H1 (cell line): ENCODE data around the gene IL7R. TPM values are rescaled to one million over a fixed set of nuclear protein-coding genes. Genes with fewer than 3 reads are reported as not detected.

Source experiments
- CTCF ChIA-PET: fragments of 300-600 bp; sonication (Branson Sonifier 250); formaldehyde crosslinking; loops from one replicate; lab custom pipeline; 2021; ENCODE audit not compliant: partially characterized antibody; lab: Charles Lee
- POLR2A ChIA-PET: fragments of 300-600 bp; sonication (Branson Sonifier 250); formaldehyde crosslinking; loops from one replicate; lab custom pipeline; 2021; ENCODE audit warnings: inconsistent platforms; ENCODE audit not compliant: partially characterized antibody; lab: Charles Lee
- DNase-seq, 2 experiments: peaks; one replicate each; pipeline versions ENCODE4 v3.0.0 to v3.0.0-alpha.2; 2010 to 2022; ENCODE audit warnings: low spot score in 2 of 2, low read depth in 1 of 2, mixed read lengths in 1 of 2
- FAIRE-seq: peaks from 2 replicates; lab custom pipeline; 2011; peaks lifted over from hg19 to GRCh38; lab: Jason Lieb, UNC
- H2AFZ ChIP-seq: 2 replicates; pipeline ENCODE4 v1.8.1; 2012; ENCODE audit warnings: low read length, inconsistent platforms
- H2AK5ac ChIP-seq: 2 replicates; pipeline ENCODE4 v1.6.1; 2013; ENCODE audit warnings: low read depth, low read length
- H2BK120ac ChIP-seq: replicated peaks from 2 replicates; pipeline ENCODE3; 2013; ENCODE audit warnings: low read depth, low read length, inconsistent platforms
- H2BK12ac ChIP-seq: 2 replicates; pipeline ENCODE4 v1.6.1; 2013; ENCODE audit warnings: low read depth, low read length
- H2BK15ac ChIP-seq: 2 replicates; pipeline ENCODE4 v1.6.1; 2013; ENCODE audit warnings: low read length
- H2BK20ac ChIP-seq: 2 replicates; pipeline ENCODE4 v1.6.1; 2013; ENCODE audit warnings: low read length
- H2BK5ac ChIP-seq: 2 replicates; pipeline ENCODE4 v1.6.1; 2013; ENCODE audit warnings: low read depth, low read length
- H3K14ac ChIP-seq: 2 replicates; pipeline ENCODE4 v1.6.1; 2013; ENCODE audit warnings: inconsistent platforms; ENCODE audit not compliant: insufficient read length
- H3K18ac ChIP-seq: 2 replicates; pipeline ENCODE4 v1.6.1; 2013; ENCODE audit warnings: low read length; ENCODE audit errors: extremely low read depth
- H3K23ac ChIP-seq: 2 replicates; pipeline ENCODE4 v1.6.1; 2013; ENCODE audit warnings: inconsistent platforms; ENCODE audit not compliant: insufficient read length
- H3K23me2 ChIP-seq: 2 replicates; pipeline ENCODE4 v1.6.1; 2013; ENCODE audit warnings: low read depth, low read length
- H3K27ac ChIP-seq: 2 replicates; pipeline ENCODE4 v1.6.1; 2011; ENCODE audit warnings: low read depth, low read length, inconsistent platforms
- H3K27me3 ChIP-seq, 4 experiments: replicated peaks in 1 of 4; 1 replicate in 1 of 4; 2 replicates in 3 of 4; pipeline versions ENCODE4 v1.6.1 to v1.8.1; 2011 to 2013; ENCODE audit warnings: low read length in 3 of 4, mild to moderate bottlenecking in 3 of 4, inconsistent platforms in 2 of 4, mixed read lengths in 2 of 4, moderate library complexity in 1 of 4; ENCODE audit not compliant: control insufficient read depth in 3 of 4, insufficient read depth in 3 of 4; ENCODE audit errors: extremely low read depth in 1 of 4
- H3K36me3 ChIP-seq, 4 experiments: 2 replicates each; pipeline versions ENCODE4 v1.6.1 to v1.8.1; 2011 to 2013; ENCODE audit warnings: mild to moderate bottlenecking in 4 of 4, low read length in 3 of 4, moderate library complexity in 2 of 4, control low read depth in 1 of 4, inconsistent platforms in 1 of 4; ENCODE audit not compliant: insufficient read depth in 4 of 4, control insufficient read depth in 2 of 4
- H3K4ac ChIP-seq: replicated peaks from 2 replicates; pipeline ENCODE3; 2013; ENCODE audit warnings: low read length, low read depth, mixed read lengths, inconsistent platforms; ENCODE audit not compliant: insufficient read length
- H3K4me1 ChIP-seq, 4 experiments: replicated peaks in 1 of 4; 1 replicate in 1 of 4; 2 replicates in 3 of 4; pipeline versions ENCODE4 v1.6.1 to v1.8.1; 2011 to 2013; ENCODE audit warnings: low read length in 3 of 4, inconsistent platforms in 2 of 4, mixed read lengths in 1 of 4; ENCODE audit not compliant: insufficient read depth in 4 of 4, control insufficient read depth in 3 of 4
- H3K4me2 ChIP-seq, 2 experiments: 2 replicates each; pipeline versions ENCODE4 v1.6.1 to v1.8.1; 2011 to 2013; ENCODE audit warnings: low read depth in 2 of 2, low read length in 2 of 2, control low read depth in 1 of 2, inconsistent platforms in 1 of 2, mild to moderate bottlenecking in 1 of 2; ENCODE audit not compliant: insufficient read depth in 1 of 2
- H3K4me3 ChIP-seq, 4 experiments: fragments of 200-600, 300-600 bp in 1 of 4; sonication (generic), shearing (Covaris generic), sonication (Bioruptor Twin) in 1 of 4; 2 replicates each; pipeline versions ENCODE4 v1.5.1 to v1.8.1; 2011 to 2016; ENCODE audit warnings: low read length in 4 of 4, low read depth in 3 of 4, control low read depth in 2 of 4, inconsistent platforms in 2 of 4, mild to moderate bottlenecking in 2 of 4, mixed read lengths in 1 of 4, moderate library complexity in 1 of 4; ENCODE audit not compliant: insufficient read depth in 2 of 4; ENCODE audit errors: extremely low read depth in 1 of 4
- H3K56ac ChIP-seq: replicated peaks from 2 replicates; pipeline ENCODE3; 2013; ENCODE audit warnings: low read depth, mild to moderate bottlenecking, mixed read lengths, low read length, inconsistent platforms; ENCODE audit not compliant: insufficient read length
- H3K79me1 ChIP-seq: 2 replicates; pipeline ENCODE4 v1.6.1; 2013; ENCODE audit warnings: low read depth, low read length, control low read depth
- H3K79me2 ChIP-seq, 2 experiments: 2 replicates each; pipeline versions ENCODE4 v1.6.1 to v1.8.1; 2012 to 2013; ENCODE audit warnings: low read length in 2 of 2, mild to moderate bottlenecking in 2 of 2, inconsistent platforms in 1 of 2; ENCODE audit not compliant: insufficient read depth in 2 of 2, control insufficient read depth in 1 of 2
- H3K9ac ChIP-seq, 4 experiments: replicated peaks in 1 of 4; 1 replicate in 1 of 4; 2 replicates in 3 of 4; pipeline versions ENCODE4 v1.6.1 to v1.8.1; 2011 to 2013; ENCODE audit warnings: low read depth in 3 of 4, low read length in 3 of 4, control low read depth in 2 of 4, mild to moderate bottlenecking in 2 of 4, moderate library complexity in 2 of 4, inconsistent platforms in 1 of 4; ENCODE audit errors: extremely low read depth in 1 of 4
- H3K9me3 ChIP-seq, 2 experiments: 2 replicates each; pipeline versions ENCODE4 v1.6.1 to v1.8.1; 2012 to 2013; ENCODE audit warnings: mild to moderate bottlenecking in 2 of 2, moderate library complexity in 2 of 2, control low read depth in 1 of 2, inconsistent platforms in 1 of 2, low read depth in 1 of 2, low read length in 1 of 2, mixed read lengths in 1 of 2; ENCODE audit not compliant: insufficient read depth in 2 of 2
- H4K20me1 ChIP-seq, 2 experiments: replicated peaks in 1 of 2; 2 replicates each; pipeline versions ENCODE3 to v1.8.1; 2011 to 2013; ENCODE audit warnings: inconsistent platforms in 2 of 2, low read length in 2 of 2, mild to moderate bottlenecking in 1 of 2; ENCODE audit not compliant: insufficient read depth in 2 of 2, control insufficient read depth in 1 of 2
- H4K5ac ChIP-seq: 2 replicates; pipeline ENCODE4 v1.6.1; 2013; ENCODE audit warnings: low read length, low read depth, mixed read lengths, inconsistent platforms; ENCODE audit not compliant: insufficient read length
- H4K8ac ChIP-seq: 2 replicates; pipeline ENCODE4 v1.8.0; 2013; ENCODE audit warnings: mild to moderate bottlenecking, moderate library complexity, low read length, inconsistent platforms; ENCODE audit not compliant: insufficient read depth; ENCODE audit errors: extremely low read depth
- H4K91ac ChIP-seq: replicated peaks from 2 replicates; pipeline ENCODE3; 2013; ENCODE audit warnings: low read length, mixed read lengths, inconsistent platforms; ENCODE audit not compliant: insufficient read length
- HDAC6 ChIP-seq: IDR thresholded peaks from one replicate; pipeline ENCODE4 v1.7.1; 2012; ENCODE audit warnings: low read depth, mild to moderate bottlenecking, inconsistent platforms, low read length, moderate library complexity
- polyA plus RNA-seq, 7 experiments: library from polyadenylated mRNA; depleted of rRNA in 3 of 7; stranded (reverse) in 5 of 7; unstranded in 2 of 7; fragments of >200 nt in 5 of 7; fragments of 200-250 nt in 2 of 7; gene quantifications; 1 replicate in 5 of 7; 2 replicates in 1 of 7; 4 replicates in 1 of 7; pipeline versions ENCODE4 v1.2.1 to v1.2.3, GENCODE V29; 2011 to 2013; ENCODE audit warnings: missing spikeins in 2 of 7, mixed read lengths in 2 of 7
- total RNA-seq: library from RNA; stranded (reverse); fragmentation: NEBNext Ultra II Directional; extraction: Animal tissue kit (Norgen Biotek cat#: 25700); gene quantifications from 2 replicates; pipeline ENCODE4 v1.2.1, GENCODE V29; 2021
- TF ChIP-seq, protein P1 (sequence below): IDR thresholded peaks from 2 replicates; pipeline ENCODE4 v1.6.1; 2012; ENCODE audit warnings: low read length, inconsistent platforms

Gene IL7R
- total and polyA plus RNA-seq, 2 of the 8 experiments (the other 6 are each of a cell fraction or from before 2014, with no cell fraction given): not detected

DNA sequence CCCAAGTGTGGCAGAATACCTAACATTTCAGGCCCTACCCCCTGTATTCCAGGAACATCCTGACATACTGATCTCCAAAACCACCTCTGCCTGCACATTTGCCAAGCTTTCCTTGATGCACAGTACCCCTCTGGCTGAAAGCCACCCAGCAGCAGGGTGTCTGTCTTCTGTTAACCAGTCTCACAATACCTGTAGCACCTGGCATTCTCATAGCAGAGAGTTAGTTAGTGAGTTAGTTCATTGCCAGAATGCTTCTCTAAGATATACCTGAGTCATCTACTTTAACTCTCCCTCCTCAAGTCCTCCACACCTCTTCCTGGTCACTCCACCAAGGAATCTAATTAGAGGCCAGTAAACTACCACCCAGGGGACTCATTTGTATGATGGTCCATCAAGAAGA, 46.1 kb upstream of the IL7R start:
- no peak overlapping the region for H2BK20ac ChIP-seq
- TF ChIP-seq, protein P1, sequence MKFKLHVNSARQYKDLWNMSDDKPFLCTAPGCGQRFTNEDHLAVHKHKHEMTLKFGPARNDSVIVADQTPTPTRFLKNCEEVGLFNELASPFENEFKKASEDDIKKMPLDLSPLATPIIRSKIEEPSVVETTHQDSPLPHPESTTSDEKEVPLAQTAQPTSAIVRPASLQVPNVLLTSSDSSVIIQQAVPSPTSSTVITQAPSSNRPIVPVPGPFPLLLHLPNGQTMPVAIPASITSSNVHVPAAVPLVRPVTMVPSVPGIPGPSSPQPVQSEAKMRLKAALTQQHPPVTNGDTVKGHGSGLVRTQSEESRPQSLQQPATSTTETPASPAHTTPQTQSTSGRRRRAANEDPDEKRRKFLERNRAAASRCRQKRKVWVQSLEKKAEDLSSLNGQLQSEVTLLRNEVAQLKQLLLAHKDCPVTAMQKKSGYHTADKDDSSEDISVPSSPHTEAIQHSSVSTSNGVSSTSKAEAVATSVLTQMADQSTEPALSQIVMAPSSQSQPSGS: no peak
- no peak for TF ChIP-seq HDAC6
- TF ChIP-seq, all 59 proteins: peak for 0
- H3K56ac ChIP-seq: no peak overlapping the region
- no peak overlapping the region for H3K4me3 ChIP-seq
- H3K4me1 ChIP-seq: no peaks in the 10 kb centered on the region
- no peak overlapping the region for H4K5ac ChIP-seq
- no peak overlapping the region for H2AK5ac ChIP-seq
- no peak overlapping the region for H2AFZ ChIP-seq
- no peaks in the 10 kb centered on the region for H3K23me2 ChIP-seq
- H4K91ac ChIP-seq: no peak overlapping the region
- H3K9ac ChIP-seq: no peak overlapping the region
- ChIA-PET POLR2A (no interaction called here), CTCF (no interaction called here)
- no peak for DNase-seq
- no peak overlapping the region for H2BK120ac ChIP-seq
- H3K4me2 ChIP-seq: no peak overlapping the region
- H3K79me2 ChIP-seq: no peaks in the 10 kb centered on the region
- no peak overlapping the region for H3K14ac ChIP-seq
- H3K79me1 ChIP-seq: no peaks in the 10 kb centered on the region
- no peaks in the 10 kb centered on the region for H4K20me1 ChIP-seq
- H3K9me3 ChIP-seq: no peaks in the 10 kb centered on the region
- no peaks in the 10 kb centered on the region for H3K36me3 ChIP-seq
- no peak overlapping the region for H2BK15ac ChIP-seq
- no peak overlapping the region for H3K23ac ChIP-seq
- H3K27me3 ChIP-seq: no peaks in the 10 kb centered on the region
- no peak overlapping the region for H2BK12ac ChIP-seq
- H3K27ac ChIP-seq: no peak overlapping the region
- H3K4ac ChIP-seq: no peak overlapping the region
- H2BK5ac ChIP-seq: no peak overlapping the region
- no peak for FAIRE-seq
- H3K18ac ChIP-seq: no peak overlapping the region
- H4K8ac ChIP-seq: no peak overlapping the region
